ENCODE data around the gene ADAM23. TPM values are rescaled to one million over a fixed set of nuclear protein-coding genes. Genes with fewer than 3 reads are reported as not detected.

The ADAM23 gene
- total RNA-seq, 1 experiment from 2014 or later = 24.6 TPM

DNA sequence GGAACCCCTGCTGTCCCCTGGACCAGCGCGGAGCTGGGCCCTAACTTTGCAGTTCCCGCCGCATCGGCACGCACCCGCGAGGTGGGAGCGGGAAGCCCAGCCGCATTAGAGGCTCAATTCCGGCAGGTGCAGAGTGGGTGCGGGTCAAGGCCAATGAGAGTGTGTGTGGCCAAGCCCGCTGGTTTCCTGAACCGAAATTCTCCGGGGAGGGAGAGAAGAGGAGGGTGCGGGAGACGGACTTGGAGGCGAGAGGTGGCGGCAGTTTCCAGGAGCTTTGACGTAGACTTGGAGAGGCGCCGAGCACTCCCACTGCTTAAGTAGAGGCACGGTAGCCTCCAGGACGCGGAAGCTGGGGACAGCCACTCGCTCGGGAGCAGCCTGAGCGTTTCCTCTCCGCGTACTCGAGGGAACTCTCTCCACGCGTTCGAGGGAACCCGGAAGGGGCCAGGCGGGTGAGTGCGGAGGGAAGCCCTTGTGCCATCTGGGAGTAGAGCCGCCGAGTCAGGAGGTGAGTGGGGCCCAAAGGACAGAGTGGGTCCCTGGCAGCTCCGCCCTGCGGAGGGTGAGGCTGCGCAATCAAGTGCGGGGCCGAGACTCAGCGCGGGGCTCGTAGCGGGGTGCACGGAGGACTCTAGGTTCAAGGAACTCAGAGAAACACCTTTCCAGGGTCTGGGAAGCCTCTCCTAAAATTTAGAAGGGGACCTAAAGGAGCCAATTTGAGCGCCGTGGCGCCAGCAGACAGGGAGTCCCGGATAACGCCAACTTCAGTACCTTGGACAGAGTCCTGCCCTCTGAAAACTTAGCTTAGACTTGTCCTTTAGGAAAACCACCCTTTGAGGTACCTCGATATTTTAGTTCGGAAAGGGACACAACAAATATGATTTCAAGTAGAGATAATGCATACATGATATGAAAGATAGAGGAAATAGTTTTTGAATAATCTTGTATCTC, 199.0 kb downstream of the ADAM23 start, which contains the start of gene FAM237A (continued):
- TF ChIP-seq, protein P1, sequence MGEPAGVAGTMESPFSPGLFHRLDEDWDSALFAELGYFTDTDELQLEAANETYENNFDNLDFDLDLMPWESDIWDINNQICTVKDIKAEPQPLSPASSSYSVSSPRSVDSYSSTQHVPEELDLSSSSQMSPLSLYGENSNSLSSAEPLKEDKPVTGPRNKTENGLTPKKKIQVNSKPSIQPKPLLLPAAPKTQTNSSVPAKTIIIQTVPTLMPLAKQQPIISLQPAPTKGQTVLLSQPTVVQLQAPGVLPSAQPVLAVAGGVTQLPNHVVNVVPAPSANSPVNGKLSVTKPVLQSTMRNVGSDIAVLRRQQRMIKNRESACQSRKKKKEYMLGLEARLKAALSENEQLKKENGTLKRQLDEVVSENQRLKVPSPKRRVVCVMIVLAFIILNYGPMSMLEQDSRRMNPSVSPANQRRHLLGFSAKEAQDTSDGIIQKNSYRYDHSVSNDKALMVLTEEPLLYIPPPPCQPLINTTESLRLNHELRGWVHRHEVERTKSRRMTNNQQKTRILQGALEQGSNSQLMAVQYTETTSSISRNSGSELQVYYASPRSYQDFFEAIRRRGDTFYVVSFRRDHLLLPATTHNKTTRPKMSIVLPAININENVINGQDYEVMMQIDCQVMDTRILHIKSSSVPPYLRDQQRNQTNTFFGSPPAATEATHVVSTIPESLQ (CRISPR knock-in tag; IDR thresholded peaks at IDR 0.05) = no peak
- no peak for TF ChIP-seq SMAD4 (CRISPR knock-in tag; IDR thresholded peaks at IDR 0.05)
- TF ChIP-seq RELA (CRISPR knock-in tag; IDR thresholded peaks at IDR 0.05; ENCODE audit: borderline replicate concordance) = peak; percentile 88; the same call in 1 of the 2 replicates
- TF ChIP-seq, protein P2, sequence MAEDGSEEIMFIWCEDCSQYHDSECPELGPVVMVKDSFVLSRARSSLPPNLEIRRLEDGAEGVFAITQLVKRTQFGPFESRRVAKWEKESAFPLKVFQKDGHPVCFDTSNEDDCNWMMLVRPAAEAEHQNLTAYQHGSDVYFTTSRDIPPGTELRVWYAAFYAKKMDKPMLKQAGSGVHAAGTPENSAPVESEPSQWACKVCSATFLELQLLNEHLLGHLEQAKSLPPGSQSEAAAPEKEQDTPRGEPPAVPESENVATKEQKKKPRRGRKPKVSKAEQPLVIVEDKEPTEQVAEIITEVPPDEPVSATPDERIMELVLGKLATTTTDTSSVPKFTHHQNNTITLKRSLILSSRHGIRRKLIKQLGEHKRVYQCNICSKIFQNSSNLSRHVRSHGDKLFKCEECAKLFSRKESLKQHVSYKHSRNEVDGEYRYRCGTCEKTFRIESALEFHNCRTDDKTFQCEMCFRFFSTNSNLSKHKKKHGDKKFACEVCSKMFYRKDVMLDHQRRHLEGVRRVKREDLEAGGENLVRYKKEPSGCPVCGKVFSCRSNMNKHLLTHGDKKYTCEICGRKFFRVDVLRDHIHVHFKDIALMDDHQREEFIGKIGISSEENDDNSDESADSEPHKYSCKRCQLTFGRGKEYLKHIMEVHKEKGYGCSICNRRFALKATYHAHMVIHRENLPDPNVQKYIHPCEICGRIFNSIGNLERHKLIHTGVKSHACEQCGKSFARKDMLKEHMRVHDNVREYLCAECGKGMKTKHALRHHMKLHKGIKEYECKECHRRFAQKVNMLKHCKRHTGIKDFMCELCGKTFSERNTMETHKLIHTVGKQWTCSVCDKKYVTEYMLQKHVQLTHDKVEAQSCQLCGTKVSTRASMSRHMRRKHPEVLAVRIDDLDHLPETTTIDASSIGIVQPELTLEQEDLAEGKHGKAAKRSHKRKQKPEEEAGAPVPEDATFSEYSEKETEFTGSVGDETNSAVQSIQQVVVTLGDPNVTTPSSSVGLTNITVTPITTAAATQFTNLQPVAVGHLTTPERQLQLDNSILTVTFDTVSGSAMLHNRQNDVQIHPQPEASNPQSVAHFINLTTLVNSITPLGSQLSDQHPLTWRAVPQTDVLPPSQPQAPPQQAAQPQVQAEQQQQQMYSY (CRISPR knock-in tag; IDR thresholded peaks at IDR 0.05) = no peak
- TF ChIP-seq AFF4 (CRISPR knock-in tag; IDR thresholded peaks at IDR 0.05; ENCODE audit: borderline replicate concordance) = no peak
- TF ChIP-seq, protein P3, sequence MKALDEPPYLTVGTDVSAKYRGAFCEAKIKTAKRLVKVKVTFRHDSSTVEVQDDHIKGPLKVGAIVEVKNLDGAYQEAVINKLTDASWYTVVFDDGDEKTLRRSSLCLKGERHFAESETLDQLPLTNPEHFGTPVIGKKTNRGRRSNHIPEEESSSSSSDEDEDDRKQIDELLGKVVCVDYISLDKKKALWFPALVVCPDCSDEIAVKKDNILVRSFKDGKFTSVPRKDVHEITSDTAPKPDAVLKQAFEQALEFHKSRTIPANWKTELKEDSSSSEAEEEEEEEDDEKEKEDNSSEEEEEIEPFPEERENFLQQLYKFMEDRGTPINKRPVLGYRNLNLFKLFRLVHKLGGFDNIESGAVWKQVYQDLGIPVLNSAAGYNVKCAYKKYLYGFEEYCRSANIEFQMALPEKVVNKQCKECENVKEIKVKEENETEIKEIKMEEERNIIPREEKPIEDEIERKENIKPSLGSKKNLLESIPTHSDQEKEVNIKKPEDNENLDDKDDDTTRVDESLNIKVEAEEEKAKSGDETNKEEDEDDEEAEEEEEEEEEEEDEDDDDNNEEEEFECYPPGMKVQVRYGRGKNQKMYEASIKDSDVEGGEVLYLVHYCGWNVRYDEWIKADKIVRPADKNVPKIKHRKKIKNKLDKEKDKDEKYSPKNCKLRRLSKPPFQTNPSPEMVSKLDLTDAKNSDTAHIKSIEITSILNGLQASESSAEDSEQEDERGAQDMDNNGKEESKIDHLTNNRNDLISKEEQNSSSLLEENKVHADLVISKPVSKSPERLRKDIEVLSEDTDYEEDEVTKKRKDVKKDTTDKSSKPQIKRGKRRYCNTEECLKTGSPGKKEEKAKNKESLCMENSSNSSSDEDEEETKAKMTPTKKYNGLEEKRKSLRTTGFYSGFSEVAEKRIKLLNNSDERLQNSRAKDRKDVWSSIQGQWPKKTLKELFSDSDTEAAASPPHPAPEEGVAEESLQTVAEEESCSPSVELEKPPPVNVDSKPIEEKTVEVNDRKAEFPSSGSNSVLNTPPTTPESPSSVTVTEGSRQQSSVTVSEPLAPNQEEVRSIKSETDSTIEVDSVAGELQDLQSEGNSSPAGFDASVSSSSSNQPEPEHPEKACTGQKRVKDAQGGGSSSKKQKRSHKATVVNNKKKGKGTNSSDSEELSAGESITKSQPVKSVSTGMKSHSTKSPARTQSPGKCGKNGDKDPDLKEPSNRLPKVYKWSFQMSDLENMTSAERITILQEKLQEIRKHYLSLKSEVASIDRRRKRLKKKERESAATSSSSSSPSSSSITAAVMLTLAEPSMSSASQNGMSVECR (CRISPR knock-in tag; IDR thresholded peaks at IDR 0.05; ENCODE audit: borderline replicate concordance) = no peak; the same call in none of the 2 replicates
- no peak for TF ChIP-seq ZNF317 (CRISPR knock-in tag; IDR thresholded peaks at IDR 0.05; ENCODE audit: borderline replicate concordance, low read depth)
- no peak; the same call in 1 of the 2 replicates for TF ChIP-seq FOXP1 (CRISPR knock-in tag; IDR thresholded peaks at IDR 0.05; ENCODE audit: borderline replicate concordance)
- no peak for TF ChIP-seq TCF7 (CRISPR knock-in tag; IDR thresholded peaks at IDR 0.05; ENCODE audit: low read depth)
- peak; percentile 74 for TF ChIP-seq TEAD1 (CRISPR knock-in tag; IDR thresholded peaks at IDR 0.05)
- peak; percentile 46; the same call in 1 of the 2 replicates for TF ChIP-seq CREB1 (CRISPR knock-in tag; IDR thresholded peaks at IDR 0.05)
- 0 out of 2 replicates have a peak, but pooled peaks have one; percentile 38 for TF ChIP-seq ESRRA (CRISPR knock-in tag; IDR thresholded peaks at IDR 0.05; ENCODE audit: borderline replicate concordance)
- TF ChIP-seq, protein P4, sequence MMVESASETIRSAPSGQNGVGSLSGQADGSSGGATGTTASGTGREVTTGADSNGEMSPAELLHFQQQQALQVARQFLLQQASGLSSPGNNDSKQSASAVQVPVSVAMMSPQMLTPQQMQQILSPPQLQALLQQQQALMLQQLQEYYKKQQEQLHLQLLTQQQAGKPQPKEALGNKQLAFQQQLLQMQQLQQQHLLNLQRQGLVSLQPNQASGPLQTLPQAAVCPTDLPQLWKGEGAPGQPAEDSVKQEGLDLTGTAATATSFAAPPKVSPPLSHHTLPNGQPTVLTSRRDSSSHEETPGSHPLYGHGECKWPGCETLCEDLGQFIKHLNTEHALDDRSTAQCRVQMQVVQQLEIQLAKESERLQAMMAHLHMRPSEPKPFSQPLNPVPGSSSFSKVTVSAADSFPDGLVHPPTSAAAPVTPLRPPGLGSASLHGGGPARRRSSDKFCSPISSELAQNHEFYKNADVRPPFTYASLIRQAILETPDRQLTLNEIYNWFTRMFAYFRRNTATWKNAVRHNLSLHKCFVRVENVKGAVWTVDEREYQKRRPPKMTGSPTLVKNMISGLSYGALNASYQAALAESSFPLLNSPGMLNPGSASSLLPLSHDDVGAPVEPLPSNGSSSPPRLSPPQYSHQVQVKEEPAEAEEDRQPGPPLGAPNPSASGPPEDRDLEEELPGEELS (CRISPR knock-in tag; IDR thresholded peaks at IDR 0.05) = peak; percentile 22; the same call in 1 of the 2 replicates
- TF ChIP-seq NR1H2 (CRISPR knock-in tag; IDR thresholded peaks at IDR 0.05) = no peak
- no peak for TF ChIP-seq AR (CRISPR knock-in tag; IDR thresholded peaks at IDR 0.05)
- no peak for TF ChIP-seq GABPB1 (CRISPR knock-in tag; IDR thresholded peaks at IDR 0.05)

All from WTC11 (cell line).